Measurements from ENCODE around the gene FAM120B.
"Not testable (repeated sequence)": the region's sequence is repeated elsewhere in the genome, so short reads cannot be mapped to it uniquely, and the experiment has no call there.

FAM120B gene, protein sequence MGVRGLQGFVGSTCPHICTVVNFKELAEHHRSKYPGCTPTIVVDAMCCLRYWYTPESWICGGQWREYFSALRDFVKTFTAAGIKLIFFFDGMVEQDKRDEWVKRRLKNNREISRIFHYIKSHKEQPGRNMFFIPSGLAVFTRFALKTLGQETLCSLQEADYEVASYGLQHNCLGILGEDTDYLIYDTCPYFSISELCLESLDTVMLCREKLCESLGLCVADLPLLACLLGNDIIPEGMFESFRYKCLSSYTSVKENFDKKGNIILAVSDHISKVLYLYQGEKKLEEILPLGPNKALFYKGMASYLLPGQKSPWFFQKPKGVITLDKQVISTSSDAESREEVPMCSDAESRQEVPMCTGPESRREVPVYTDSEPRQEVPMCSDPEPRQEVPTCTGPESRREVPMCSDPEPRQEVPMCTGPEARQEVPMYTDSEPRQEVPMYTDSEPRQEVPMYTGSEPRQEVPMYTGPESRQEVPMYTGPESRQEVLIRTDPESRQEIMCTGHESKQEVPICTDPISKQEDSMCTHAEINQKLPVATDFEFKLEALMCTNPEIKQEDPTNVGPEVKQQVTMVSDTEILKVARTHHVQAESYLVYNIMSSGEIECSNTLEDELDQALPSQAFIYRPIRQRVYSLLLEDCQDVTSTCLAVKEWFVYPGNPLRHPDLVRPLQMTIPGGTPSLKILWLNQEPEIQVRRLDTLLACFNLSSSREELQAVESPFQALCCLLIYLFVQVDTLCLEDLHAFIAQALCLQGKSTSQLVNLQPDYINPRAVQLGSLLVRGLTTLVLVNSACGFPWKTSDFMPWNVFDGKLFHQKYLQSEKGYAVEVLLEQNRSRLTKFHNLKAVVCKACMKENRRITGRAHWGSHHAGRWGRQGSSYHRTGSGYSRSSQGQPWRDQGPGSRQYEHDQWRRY

GRCh38 chr6:170306324-170307079 lies at the start of gene FAM120B:
FAM120B (plus strand) TSS chr6:170306758; CDS start chr6:170317391, 10,633 bp downstream.
- DNase-seq (ENCODE audit: low read depth in 3 of 3) = peak; percentile 88 to 93 (median 93)

DNA sequence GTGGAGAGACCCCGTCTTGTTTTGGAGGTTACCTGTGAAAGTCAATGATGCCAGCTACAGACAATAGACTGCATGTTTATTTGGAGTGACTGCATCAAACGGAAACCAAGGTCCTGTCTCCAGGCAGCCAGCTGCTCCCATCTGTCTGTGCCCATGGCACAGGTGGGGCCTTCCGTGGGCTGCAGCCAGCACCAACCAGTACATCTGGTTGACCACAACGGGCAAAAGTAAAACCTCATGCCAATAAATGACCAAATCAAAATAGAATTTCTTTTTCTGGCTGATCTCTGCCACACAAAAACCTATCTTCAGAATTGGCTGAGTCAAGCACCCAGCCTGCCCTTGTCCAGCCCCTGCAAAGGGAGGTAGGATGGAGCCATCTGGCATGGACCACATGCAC lies 49.2 kb upstream of the FAM120B start:
- no peak for DNase-seq (ENCODE audit: low read depth in 3 of 3)

DNA sequence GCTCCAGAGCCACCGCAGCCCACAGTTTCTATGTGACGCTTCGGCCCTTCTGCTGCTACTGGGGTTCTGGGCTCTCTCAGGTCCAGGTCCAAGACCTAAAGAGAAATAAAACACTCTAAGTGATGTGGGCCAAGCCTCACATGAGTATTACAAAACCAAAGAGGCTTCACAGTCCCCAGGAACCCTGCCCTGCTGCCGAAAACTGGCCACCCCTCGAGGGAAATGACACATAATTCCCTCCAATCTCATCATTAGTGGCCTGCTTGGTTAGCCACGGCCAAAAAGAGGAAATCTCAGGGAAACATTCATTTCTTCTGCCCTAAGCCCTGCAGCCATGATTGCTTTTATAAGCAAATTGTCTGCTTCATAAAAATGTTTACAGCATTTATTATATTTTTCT lies 48.2 kb upstream of the FAM120B start:
- no peak for DNase-seq (ENCODE audit: low read depth in 3 of 3)

DNA sequence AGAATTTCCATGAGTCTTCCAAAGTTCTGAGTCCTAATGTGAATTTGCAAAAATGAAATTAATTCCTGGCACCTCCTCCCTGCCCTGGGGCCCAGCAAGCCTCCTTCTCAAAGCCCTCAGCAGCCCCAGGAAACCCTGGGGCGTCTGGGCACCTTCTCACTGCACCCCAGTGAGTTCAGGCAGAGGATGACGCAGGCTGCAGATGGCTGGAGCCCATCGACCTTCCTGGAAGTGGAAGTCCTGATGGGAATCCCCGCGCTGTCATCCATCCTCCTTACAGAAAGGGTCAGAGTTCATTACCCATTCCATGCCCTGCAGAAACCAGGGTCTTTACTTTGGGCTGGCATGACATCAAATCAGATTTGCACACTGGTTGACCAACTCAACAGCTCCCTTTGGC lies 47.3 kb upstream of the FAM120B start:
- DNase-seq (ENCODE audit: low read depth in 3 of 3) = no peak

GRCh38 chr6:170260686-170261085 lies 45.9 kb upstream of the FAM120B start:
- DNase-seq (ENCODE audit: low read depth in 3 of 3) = no peak

- no peak for DNase-seq (ENCODE audit: low read depth in 3 of 3)
These were observed 44.7 kb upstream of the FAM120B start for GRCh38 chr6:170261643-170262488.

- DNase-seq (ENCODE audit: low read depth in 3 of 3) = no peak
These were observed 44.0 kb upstream of the FAM120B start for GRCh38 chr6:170262489-170263088.

DNA sequence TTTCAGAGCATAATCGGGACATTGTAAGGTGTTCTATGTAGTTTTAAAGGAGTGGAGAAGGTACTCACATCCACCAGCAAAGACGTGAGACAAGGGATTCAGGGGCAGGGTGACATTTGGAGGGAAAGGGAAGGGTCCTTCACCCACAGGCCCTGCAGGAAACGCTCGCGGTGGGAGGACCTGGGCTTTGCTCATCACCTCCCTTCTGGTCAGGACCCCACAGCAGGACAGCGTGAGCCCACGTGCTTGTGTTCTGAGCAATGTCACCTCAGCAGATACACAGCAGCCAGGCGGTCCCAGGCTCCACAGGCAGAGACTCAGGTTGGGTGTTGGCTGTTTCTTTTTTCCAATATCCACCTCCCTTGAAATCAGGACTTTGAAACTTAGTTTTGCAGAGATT lies 43.1 kb upstream of the FAM120B start:
- DNase-seq (ENCODE audit: low read depth in 3 of 3) = no peak

DNA sequence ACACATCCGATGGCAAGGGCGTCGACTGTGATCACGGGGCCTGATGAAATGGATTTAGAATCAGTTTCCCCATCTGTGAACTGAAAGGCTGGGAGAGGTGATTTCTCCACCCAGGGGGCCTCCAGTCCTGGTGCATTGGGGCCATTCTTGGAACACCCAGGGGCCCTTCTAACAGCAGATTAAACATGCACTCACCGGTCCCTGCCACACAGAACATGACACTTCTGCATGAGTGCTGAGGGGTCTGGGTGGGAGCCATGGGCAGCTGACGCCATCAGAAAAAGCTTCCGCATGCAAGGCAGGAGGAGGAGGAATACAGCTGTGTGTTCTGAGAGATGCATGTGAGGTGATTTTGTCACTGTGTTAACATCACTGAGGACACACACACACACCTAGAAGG lies 42.5 kb upstream of the FAM120B start:
- no peak for DNase-seq (ENCODE audit: low read depth in 3 of 3)

DNA sequence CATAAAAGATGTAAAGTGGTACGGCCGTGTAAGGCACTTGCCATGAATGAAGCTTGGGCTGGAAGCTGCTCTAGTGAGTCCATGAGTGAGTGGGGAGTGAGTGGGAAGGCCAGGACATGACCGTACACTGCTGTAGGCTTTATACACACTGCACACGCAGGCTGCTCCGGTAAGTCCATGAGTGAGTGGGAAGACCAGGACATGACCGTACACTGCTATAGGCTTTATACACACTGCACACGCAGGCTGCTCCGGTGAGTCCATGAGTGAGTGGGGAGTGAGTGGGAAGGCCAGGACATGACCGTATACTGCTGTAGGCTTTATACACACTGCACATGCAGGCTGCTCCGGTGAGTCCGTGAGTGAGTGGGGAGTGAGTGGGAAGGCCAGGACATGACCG lies 41.9 kb upstream of the FAM120B start:
- DNase-seq (ENCODE audit: low read depth in 3 of 3) = not testable (repeated sequence)

GRCh38 chr6:170265655-170266054 lies 40.9 kb upstream of the FAM120B start:
- no peak for DNase-seq (ENCODE audit: low read depth in 3 of 3)

DNA sequence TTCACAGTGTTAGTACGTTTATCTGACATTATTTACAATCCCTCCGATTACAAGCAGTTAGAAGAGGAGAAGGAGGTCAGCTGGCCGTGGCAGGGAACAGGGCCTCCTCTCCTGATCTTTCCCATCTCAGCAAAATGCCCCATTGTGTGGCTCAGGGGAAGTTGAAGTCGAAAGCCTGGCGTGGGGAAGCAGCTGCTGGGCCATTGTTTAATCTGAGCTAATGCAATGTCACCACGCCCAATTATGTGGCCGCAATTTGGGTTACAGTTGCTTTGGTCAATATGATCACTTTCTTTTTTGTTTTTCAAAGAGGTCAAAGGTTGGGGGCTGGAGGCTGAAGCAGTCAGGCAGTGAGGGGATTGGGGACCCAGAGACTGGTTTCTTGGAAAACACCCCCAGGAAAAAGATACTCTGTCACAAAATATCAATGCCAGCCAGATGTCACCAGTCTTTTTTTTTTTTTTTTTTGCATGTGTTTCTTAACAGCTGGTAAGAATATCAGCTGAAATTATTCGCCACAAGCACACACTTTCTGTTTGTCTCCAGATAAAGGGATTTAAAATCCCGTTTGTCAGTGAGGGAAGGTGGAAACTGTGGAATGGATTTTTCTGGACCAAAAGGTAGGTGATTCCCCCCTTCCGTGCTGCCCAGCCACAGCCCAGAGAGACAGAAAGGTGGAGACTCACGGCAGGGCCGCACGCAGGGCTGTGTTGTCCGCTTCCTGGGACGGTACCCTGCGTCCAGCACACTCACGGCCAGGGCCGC lies 40.3 kb upstream of the FAM120B start:
- no peak for DNase-seq (ENCODE audit: low read depth in 3 of 3)

DNA sequence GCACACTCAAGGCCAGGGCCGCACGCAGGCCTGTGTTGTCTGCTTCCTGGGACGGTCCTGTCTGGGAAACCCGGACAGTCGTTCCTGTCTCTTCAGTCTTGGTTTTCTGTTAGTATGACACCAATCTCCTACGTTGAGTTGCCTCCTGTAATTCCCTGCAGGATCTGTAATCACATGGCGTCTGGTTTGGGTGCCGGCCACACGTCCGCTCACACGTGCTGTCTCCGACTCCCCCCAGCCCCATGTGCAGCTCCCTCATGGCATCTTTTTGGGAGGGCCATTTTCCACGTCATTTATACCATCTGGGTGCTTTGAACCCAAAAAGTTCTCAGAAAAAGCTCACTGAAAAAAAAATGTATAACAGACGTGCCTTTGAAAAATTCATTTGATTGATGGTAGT lies 38.9 kb upstream of the FAM120B start:
- DNase-seq (ENCODE audit: low read depth in 3 of 3) = no peak

GRCh38 chr6:170268216-170269129 lies 38.1 kb upstream of the FAM120B start:
- no peak for DNase-seq (ENCODE audit: low read depth in 3 of 3)

DNA sequence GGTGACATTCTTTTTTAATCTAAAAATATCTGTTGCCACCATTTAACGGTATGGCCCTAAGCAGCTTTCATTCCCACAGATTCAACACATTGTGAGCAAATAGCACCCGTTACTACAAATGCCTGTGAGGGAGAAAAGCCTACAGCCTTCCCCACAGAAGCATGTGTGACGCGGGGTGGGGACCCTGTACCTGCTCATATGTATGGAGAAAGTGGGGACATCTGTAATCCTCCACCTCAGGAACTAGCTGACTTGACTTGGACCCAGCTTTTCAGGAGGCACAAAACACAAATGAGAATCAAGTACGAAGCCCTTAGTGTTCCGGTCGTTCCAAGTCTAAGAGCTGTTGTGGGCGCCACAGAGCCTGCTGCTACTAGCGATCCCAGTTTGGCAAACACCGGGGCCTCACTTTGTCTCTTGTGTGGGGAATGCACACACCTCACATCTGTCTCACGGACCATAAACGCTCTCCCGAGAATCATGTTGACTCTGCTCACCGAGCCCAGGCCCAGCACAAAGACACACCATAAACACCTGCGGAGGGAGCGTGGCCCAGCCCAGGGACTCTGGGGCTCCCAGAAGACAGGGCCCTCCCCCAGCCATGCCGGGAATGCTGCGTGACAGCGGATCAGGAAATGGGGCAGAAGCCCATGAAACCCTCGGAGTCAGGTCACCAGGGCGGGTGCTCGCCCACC lies 37.3 kb upstream of the FAM120B start:
- DNase-seq (ENCODE audit: low read depth in 3 of 3) = no peak

- no peak for DNase-seq (ENCODE audit: low read depth in 3 of 3)
These were observed 36.6 kb upstream of the FAM120B start for GRCh38 chr6:170269846-170270541.

- DNase-seq (ENCODE audit: low read depth in 3 of 3) = no peak
These were observed 35.5 kb upstream of the FAM120B start for GRCh38 chr6:170270984-170271593.
